ENCODE measurements around the gene USP3.

Gene USP3

GRCh38 chr15:63545520-63545919 lies 41.1 kb downstream of the USP3 start:
- no peak for DNase-seq

GRCh38 chr15:63551400-63551799 lies 47.0 kb downstream of the USP3 start:
- peak in 1 of 3 experiments; percentile 61 for DNase-seq

GRCh38 chr15:63553388-63553791 lies 49.0 kb downstream of the USP3 start:
- DNase-seq = no peak

DNA sequence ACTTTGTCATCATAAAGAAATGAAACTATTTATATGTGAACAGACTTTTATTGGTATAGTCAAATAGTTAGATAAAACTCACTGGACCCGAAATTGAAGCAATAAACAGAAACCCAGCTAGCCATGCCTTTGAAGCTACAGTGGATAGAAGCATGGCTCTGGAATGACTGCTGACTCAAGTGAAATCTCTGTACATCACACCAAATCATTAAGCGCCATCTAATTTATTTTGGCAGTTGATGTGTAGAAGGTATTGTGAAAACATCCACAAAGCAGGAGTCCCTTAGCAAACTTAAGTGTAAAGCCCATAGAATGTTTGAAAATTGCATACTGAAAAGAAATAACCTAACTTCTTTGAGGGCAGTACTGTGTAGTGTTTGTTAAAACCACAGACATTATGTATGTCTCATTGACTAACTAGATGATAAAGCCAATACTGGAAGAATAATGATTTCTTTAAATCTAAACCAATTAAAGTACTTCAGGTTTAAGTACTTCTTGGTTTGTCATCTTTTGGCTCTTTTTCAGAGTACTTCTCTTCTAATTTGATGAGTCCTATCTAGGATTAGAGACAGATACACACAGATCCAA lies 50.0 kb downstream of the USP3 start:
- DNase-seq = no peak

GRCh38 chr15:63555507-63555906 lies 51.1 kb downstream of the USP3 start:
- no peak for DNase-seq

DNA sequence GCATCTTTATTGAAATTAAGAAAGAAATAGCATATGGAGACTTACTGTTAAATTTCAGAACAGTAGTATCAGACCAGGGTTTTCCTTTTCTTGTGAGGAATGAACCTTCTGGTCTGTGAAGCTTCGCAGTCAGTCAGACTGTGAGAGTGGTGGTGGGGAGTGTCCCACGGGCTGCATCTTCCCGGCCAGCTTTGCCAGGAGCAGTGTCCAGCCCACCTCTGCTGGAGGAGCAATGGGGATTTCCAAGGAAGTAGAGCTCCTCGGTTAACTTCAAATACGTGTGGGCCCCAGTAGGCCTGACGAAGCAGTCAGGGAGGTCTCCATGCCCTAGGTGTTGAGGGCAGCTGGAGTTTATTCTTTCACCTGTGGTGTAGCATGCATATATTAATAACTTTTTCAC lies 51.9 kb downstream of the USP3 start:
- DNase-seq = no peak

GRCh38 chr15:63556736-63557135 lies 52.3 kb downstream of the USP3 start:
- DNase-seq = no peak

- DNase-seq = no peak
These were observed 55.4 kb downstream of the USP3 start for GRCh38 chr15:63559753-63560152.

DNA sequence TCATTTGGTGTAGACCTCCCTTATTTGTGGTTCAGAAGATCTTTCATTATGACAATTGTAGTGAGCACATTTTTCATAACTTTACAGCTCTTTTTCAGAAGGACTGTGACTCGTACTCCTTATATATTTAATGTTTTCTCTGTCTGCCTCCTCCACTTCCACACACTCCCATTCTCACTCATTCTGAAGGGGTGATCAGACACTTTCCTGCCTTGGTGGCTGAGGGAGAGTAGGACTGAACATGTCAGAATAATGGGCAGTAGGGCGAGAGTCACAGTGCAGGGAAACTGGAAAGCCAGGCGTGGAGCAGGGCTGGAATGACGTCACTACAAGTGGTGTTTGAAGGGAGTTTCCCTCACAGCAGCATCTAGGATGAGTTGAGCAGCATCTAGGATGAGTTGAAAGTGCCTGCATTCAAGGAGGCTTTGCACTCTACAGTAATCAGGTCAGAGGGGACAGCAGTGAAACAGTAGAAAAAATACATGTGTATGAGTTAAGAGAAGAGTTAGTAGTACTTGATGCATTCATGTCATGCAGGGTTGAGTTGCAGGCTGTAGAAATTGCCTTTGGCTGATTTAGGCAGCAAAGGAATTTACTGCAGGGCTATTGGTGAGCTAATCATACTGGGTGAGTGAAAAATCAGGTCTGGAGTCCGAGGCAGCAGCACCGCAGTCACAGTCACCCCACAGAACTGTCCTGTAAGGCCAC lies 56.5 kb downstream of the USP3 start:
- DNase-seq = no peak

DNA sequence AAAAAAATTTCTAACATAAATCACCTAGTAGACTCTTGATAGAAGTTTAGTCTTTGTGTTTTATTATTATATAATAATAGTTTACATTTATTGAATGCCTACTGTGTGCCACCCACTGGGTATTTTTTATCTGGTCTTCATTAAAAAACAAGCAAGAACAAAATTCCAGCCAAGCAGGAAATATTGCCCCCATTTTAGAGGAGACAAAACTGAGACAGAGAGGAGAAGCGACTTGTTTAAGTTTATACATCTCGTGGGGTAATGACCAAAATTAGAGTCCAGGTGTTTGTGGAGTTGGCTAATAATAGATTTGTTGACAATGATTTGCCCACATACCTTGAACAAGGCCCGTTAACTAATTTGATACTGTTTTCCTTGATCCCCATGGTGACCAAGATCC lies 59.7 kb downstream of the USP3 start:
- peak in 1 of 3 experiments; percentile 56 for DNase-seq

DNA sequence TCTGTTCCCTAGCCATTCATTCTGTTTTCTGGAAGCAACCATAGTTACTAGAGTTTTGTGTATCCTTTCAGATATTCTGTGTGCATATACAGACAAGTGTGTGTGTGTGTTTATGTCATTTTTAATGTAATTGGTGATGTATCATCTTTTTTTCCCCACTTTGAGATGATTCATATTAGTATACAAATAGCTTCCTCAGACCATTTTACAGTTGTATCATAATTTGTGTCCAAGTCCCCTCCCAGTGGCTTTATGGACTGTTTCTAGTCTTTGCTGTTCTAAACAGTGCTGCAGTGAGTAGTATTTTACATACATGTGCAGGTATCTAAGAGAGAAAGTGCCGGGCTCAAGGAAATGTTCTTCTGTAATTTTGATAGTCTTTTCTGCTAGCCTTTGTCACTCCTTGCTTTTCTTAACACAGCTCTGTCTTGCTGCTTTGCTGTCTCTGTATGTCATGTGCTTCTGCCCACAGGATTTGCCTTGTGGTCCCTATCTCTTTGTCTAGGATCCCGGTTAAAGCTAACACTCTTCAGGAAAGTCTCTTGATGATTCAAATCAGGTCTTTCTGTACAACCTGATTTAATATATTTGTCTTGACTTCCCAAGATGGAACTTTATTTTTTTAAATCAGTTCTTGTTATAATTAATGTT lies 61.3 kb downstream of the USP3 start:
- DNase-seq = no peak

DNA sequence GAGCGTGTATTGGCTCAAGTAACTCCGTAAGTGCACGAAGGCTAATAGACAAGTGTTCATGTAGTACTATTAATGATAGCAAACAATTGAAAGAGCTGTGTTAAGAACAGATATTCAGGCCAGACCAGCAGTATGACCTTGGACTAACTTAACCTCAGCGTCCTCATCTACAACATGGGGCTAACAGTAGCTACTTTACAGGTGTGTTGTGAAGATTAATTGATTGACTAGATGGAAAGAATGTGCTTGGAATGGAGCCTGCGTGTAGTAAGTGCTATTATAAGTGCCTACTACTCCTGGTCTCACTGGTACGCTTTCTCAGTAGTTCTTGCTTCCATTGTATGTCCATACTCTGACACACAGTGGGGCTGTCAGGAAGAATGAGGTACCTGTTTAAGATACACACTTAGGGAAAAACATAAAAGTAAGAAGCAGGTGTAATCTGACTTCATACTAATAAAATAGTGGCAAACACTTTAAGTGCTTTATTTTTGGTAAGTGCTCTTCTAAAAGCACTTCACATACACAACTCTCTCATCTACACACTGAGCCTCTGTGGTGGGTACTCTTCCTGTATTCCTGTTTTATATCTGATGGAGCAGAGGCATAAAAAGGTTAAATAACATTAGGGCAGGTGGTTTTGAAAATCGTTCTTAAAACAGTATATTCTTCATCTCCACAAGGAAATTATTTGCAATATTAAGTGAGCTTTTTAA lies 68.5 kb downstream of the USP3 start:
- DNase-seq = peak in 1 of 3 experiments; percentile 57

GRCh38 chr15:63573533-63573932 lies 69.1 kb downstream of the USP3 start:
- no peak for DNase-seq

GRCh38 chr15:63575312-63575711 lies 70.9 kb downstream of the USP3 start:
- no peak for DNase-seq

DNA sequence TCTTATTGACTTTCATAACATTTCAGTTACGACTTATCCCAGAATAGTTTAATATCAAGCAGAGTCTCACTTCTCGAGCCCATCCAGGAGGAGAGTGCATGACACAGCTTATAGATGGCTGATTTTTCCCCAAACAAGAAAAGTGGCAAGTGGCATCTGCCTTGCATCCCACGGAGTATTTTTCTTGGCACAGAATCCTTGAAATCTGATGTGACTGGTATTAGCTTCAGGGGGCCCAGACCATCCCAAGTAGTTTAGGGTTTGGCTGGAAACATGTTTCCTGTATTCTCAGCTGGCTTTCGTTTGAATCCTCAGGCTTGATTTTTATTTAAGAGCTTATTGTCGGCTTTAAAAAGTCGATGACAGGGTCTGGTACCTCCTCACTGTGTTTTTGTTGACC lies 72.0 kb downstream of the USP3 start:
- DNase-seq = no peak

GRCh38 chr15:63582179-63582578 lies 77.8 kb downstream of the USP3 start:
- no peak for DNase-seq

DNA sequence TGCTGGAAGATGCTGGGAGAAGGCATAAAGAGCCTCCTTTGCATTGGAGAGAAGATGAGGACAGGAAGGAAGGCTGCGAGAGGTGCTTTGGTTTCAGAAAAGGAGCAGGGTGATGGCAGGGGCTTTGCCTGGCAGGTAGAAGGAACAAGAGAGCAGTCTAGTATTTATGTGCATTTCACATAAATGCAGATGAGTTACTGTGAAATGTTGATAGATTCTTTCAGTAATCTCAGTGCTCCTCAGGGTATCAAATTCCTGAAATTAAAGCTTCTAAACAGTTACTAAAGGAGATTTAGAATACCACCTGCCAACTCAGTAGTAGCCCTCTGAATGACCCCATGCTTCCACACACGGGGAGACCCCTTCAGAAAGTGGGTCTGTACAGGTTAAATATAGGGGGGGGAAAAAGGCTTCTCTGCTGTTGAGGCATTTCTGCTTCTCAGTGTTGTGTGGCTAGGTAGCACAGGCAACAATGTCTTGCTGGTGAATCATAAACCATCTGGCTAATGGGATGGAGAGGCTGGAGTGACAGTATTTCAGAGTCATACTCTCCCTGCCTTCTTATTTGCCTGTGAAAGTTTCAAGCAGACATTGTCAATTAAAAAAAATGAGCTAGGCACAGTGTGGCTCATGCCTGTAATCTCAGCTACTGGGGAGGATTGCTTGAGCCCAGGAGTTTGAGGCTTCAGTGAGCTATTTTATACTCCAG lies 78.5 kb downstream of the USP3 start:
- DNase-seq = no peak

GRCh38 chr15:63586790-63587189 lies 82.4 kb downstream of the USP3 start:
- no peak for DNase-seq

GRCh38 chr15:63587527-63587926 lies 83.1 kb downstream of the USP3 start:
- peak in 1 of 3 experiments; percentile 20 for DNase-seq

- no peak for DNase-seq
These were observed 84.4 kb downstream of the USP3 start for GRCh38 chr15:63588826-63589225.

DNA sequence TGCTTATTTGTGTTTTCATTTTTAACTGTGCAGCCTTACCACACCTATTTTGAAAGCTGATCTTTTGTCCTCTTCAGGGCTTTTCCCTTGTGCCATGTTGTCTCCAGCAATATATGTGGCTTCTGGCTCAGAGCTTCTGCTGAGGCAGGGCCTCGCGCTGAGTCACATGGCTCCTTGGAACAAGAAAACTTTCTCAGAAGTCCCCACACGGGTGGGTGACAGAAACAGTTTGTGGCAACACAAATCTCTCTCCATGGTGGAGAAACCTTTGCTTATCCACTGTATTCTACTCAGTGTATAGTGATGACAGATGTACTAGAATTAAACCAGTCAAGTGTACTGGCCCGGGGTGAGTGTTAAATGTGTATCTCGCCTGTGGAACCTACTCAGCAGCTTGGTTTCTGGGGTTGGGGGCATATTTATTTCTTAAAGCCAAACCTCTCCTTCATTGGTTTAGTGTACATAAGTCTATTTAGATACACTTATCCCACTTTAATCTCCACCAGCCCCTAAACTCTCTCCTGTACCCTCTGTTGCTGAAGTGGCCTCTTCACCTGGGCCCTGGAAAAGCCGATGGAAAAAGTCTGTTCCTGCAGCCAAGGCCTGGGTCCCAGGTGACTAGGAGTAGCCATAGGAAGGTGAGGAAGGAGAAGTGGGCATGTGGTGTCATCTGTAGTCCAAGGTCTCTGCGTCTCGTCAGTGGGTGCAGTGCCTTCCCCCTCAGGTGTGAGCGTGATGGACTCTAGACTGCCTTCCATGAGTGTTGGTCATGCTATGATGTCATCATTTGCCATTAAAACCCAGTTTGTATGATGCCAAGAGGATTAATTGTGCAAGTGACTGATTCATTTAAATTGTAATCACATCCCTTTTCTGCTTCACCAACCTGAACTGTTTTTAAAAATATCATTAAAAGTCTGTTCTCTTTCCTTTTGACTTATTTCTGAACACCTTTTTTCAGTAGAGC lies 89.6 kb downstream of the USP3 start:
- DNase-seq = no peak

- DNase-seq = no peak
These were observed 90.7 kb downstream of the USP3 start for GRCh38 chr15:63595065-63595464.

All from NCI-H1417 (cell line).